Prostate gland (tissue), 2 donors: ENCODE results near the gene SLC44A4.

Experiments
- CTCF ChIP-seq, 4 experiments: fragments of 200-600 bp in 2 of 4; fragments of 450-650 bp in 2 of 4; sonication (generic) in 2 of 4; IDR thresholded peaks; 1 replicate in 3 of 4; 2 replicates in 1 of 4; pipeline ENCODE4 v1.5.1; 2016 to 2019; ENCODE audit warnings: antibody characterized with exemption in 4 of 4, mild to moderate bottlenecking in 2 of 4, moderate library complexity in 2 of 4
- POLR2AphosphoS5 ChIP-seq: sonication (generic); formaldehyde crosslinking; IDR thresholded peaks from one replicate; pipeline ENCODE4 v1.6.1; 2017; ENCODE audit warnings: antibody characterized with exemption

- no peak for TF ChIP-seq CTCF (IDR thresholded peaks at IDR 0.05)
- TF ChIP-seq POLR2AphosphoS5, result no peak
These were observed 3.5 kb upstream of the SLC44A4 start for GRCh38 chr6:31882344-31882743.
